ENCODE results near the gene PRPF40A.

Gene PRPF40A

GRCh38 chr2:152650768-152651371 is 66.4 kb downstream of the PRPF40A start:
- H3K23ac ChIP-seq (ENCODE audit: low read depth, low read length, poor library complexity): no peak overlapping the region
- H4K8ac ChIP-seq (ENCODE audit: low read depth, low read length): no peak overlapping the region
- H3K18ac ChIP-seq (ENCODE audit: low read length): no peak overlapping the region
- H2AK5ac ChIP-seq (ENCODE audit: low read depth, low read length): no peak overlapping the region
- H2BK120ac ChIP-seq (ENCODE audit: low read depth, low read length): no peak overlapping the region
- H3K14ac ChIP-seq (ENCODE audit: low read length): no peak overlapping the region
- H2BK15ac ChIP-seq (ENCODE audit: low read length): no peak overlapping the region
- H3K9ac ChIP-seq (ENCODE audit: low read depth, low read length, poor library complexity): no peak overlapping the region
- no peak for DNase-seq (ENCODE audit: low spot score)
- H3K4ac ChIP-seq (ENCODE audit: low read length): no peak overlapping the region
- H2AFZ ChIP-seq (ENCODE audit: low read length): no peak overlapping the region
- no peak overlapping the region for H3K4me3 ChIP-seq (ENCODE audit: low read length in 2 of 2)
- no peaks in the 10 kb centered on the region for H3K9me3 ChIP-seq (replicated peaks in 1 of 2; ENCODE audit: control insufficient read depth in 2 of 2, insufficient read depth in 1 of 2, low read depth in 1 of 2, low read length in 2 of 2)
- no peak overlapping the region for H2BK5ac ChIP-seq (ENCODE audit: low read length)
- H4K91ac ChIP-seq (ENCODE audit: low read depth, low read length, poor library complexity): no peak overlapping the region
- no peak overlapping the region for H3K4me2 ChIP-seq (ENCODE audit: insufficient read depth, low read length, poor library complexity, severe bottlenecking)
- no peaks in the 10 kb centered on the region for H3K79me1 ChIP-seq (ENCODE audit: low read depth, low read length)
- H2BK12ac ChIP-seq (ENCODE audit: low read length): no peak overlapping the region
- H3K4me1 ChIP-seq (ENCODE audit: control insufficient read depth in 2 of 2, insufficient read depth in 1 of 2, low read depth in 1 of 2, low read length in 2 of 2): peaks cover 5 to 17% of the 10 kb centered on the region in 2 donors
- no CpG with 5 or more reads among the region's 6 CpGs for WGBS, 2 donors (ENCODE audit: extremely low coverage in 2 of 2, insufficient read length in 2 of 2, insufficient replicate concordance in 1 of 2)
- H3K27ac ChIP-seq (replicated peaks; ENCODE audit: low read length): no peak overlapping the region
- no peaks in the 10 kb centered on the region for H3K27me3 ChIP-seq (ENCODE audit: control insufficient read depth in 3 of 3, insufficient read depth in 3 of 3, low read depth in 1 of 3, low read length in 3 of 3)
- H3K36me3 ChIP-seq (replicated peaks in 1 of 2; ENCODE audit: control insufficient read depth in 2 of 2, insufficient read depth in 2 of 2, low read length in 2 of 2): peaks cover 0 to 99% of the 10 kb centered on the region in 2 donors

DNA sequence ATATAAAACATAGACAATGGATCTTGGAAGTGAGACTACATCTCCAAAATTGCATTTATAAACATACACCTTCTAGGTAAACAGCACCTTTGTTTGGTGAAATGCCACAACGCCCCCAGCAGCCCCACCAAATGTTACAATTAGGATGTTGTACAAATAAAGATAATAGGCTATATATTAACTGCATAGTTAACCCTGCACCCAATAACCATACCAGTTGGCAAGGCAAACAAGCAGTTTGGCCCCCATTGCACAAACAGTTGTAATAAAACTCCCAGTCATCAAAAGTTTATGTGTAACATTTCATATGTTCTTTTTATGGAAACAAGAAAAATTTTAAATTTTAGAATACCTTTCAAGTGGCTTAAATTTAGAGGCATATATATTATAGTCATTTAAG is 67.3 kb downstream of the PRPF40A start:
- Histone ChIP-seq H3K14ac (ENCODE audit: low read length) (no peak overlapping the region), H3K27me3 (ENCODE audit: control insufficient read depth in 3 of 3, insufficient read depth in 3 of 3, low read depth in 1 of 3, low read length in 3 of 3) (no peaks in the 10 kb centered on the region), H2AK5ac (ENCODE audit: low read depth, low read length) (no peak overlapping the region), H2BK120ac (ENCODE audit: low read depth, low read length) (no peak overlapping the region), H3K23ac (ENCODE audit: low read depth, low read length, poor library complexity) (no peak overlapping the region), H4K8ac (ENCODE audit: low read depth, low read length) (no peak overlapping the region), H3K4ac (ENCODE audit: low read length) (no peak overlapping the region), H2BK5ac (ENCODE audit: low read length) (no peak overlapping the region), H3K27ac (replicated peaks; ENCODE audit: low read length) (no peak overlapping the region), H2BK15ac (ENCODE audit: low read length) (no peak overlapping the region), H3K9me3 (replicated peaks in 1 of 2; ENCODE audit: control insufficient read depth in 2 of 2, insufficient read depth in 1 of 2, low read depth in 1 of 2, low read length in 2 of 2) (no peaks in the 10 kb centered on the region), H3K36me3 (replicated peaks in 1 of 2; ENCODE audit: control insufficient read depth in 2 of 2, insufficient read depth in 2 of 2, low read length in 2 of 2) (peaks cover 0 to 99% of the 10 kb centered on the region in 2 donors), H2AFZ (ENCODE audit: low read length) (no peak overlapping the region), H3K18ac (ENCODE audit: low read length) (no peak overlapping the region), H4K91ac (ENCODE audit: low read depth, low read length, poor library complexity) (no peak overlapping the region), H3K9ac (ENCODE audit: low read depth, low read length, poor library complexity) (no peak overlapping the region), H3K4me3 (ENCODE audit: low read length in 2 of 2) (no peak overlapping the region), H3K79me1 (ENCODE audit: low read depth, low read length) (no peaks in the 10 kb centered on the region), H2BK12ac (ENCODE audit: low read length) (no peak overlapping the region), H3K4me2 (ENCODE audit: insufficient read depth, low read length, poor library complexity, severe bottlenecking) (no peak overlapping the region), H3K4me1 (ENCODE audit: control insufficient read depth in 2 of 2, insufficient read depth in 1 of 2, low read depth in 1 of 2, low read length in 2 of 2) (peaks cover 5 to 17% of the 10 kb centered on the region in 2 donors)
- no peak for DNase-seq (ENCODE audit: low spot score)
- WGBS, 2 donors (ENCODE audit: extremely low coverage in 2 of 2, insufficient read length in 2 of 2, insufficient replicate concordance in 1 of 2): no CpG with 5 or more reads among the region's 1 CpG

DNA sequence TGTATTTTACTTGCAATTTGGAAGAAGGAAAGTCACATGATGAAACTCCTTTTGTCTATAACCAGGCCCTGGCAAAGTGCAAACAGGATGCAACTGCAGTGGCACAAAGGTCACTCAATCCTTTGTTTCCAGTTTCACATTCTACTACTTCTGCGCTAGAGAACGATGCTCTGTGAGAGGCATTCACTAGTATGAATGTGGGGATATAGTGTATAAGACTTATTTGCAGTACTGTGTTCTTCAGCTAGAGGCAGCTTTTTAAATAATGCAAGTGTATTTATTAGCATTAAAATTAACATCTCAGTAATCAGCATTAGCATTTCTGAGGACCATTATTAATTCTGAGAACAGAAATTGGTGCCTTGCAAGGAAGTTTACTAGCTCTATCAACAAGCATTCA is 68.9 kb downstream of the PRPF40A start:
- H2AFZ ChIP-seq (ENCODE audit: low read length): no peak overlapping the region
- no peak overlapping the region for H3K4ac ChIP-seq (ENCODE audit: low read length)
- no peaks in the 10 kb centered on the region for H3K9me3 ChIP-seq (replicated peaks in 1 of 2; ENCODE audit: control insufficient read depth in 2 of 2, insufficient read depth in 1 of 2, low read depth in 1 of 2, low read length in 2 of 2)
- H3K4me2 ChIP-seq (ENCODE audit: insufficient read depth, low read length, poor library complexity, severe bottlenecking): no peak overlapping the region
- H2BK12ac ChIP-seq (ENCODE audit: low read length): no peak overlapping the region
- H4K91ac ChIP-seq (ENCODE audit: low read depth, low read length, poor library complexity): no peak overlapping the region
- no peak overlapping the region for H3K14ac ChIP-seq (ENCODE audit: low read length)
- no peaks in the 10 kb centered on the region for H3K79me1 ChIP-seq (ENCODE audit: low read depth, low read length)
- H4K8ac ChIP-seq (ENCODE audit: low read depth, low read length): no peak overlapping the region
- H3K9ac ChIP-seq (ENCODE audit: low read depth, low read length, poor library complexity): no peak overlapping the region
- no peak overlapping the region for H3K18ac ChIP-seq (ENCODE audit: low read length)
- WGBS, 2 donors (ENCODE audit: extremely low coverage in 2 of 2, insufficient read length in 2 of 2, insufficient replicate concordance in 1 of 2): no CpG with 5 or more reads among the region's 2 CpGs
- H2BK15ac ChIP-seq (ENCODE audit: low read length): no peak overlapping the region
- H3K23ac ChIP-seq (ENCODE audit: low read depth, low read length, poor library complexity): no peak overlapping the region
- H2AK5ac ChIP-seq (ENCODE audit: low read depth, low read length): no peak overlapping the region
- H3K4me3 ChIP-seq (ENCODE audit: low read length in 2 of 2): no peak overlapping the region
- H3K4me1 ChIP-seq (ENCODE audit: control insufficient read depth in 2 of 2, insufficient read depth in 1 of 2, low read depth in 1 of 2, low read length in 2 of 2): peaks cover 5 to 17% of the 10 kb centered on the region in 2 donors
- H3K36me3 ChIP-seq (replicated peaks in 1 of 2; ENCODE audit: control insufficient read depth in 2 of 2, insufficient read depth in 2 of 2, low read length in 2 of 2): peaks cover 2 to 99% of the 10 kb centered on the region in 2 donors
- H3K27me3 ChIP-seq (ENCODE audit: control insufficient read depth in 3 of 3, insufficient read depth in 3 of 3, low read depth in 1 of 3, low read length in 3 of 3): no peaks in the 10 kb centered on the region
- peak overlapping the region; percentile 29 for H3K27ac ChIP-seq (replicated peaks; ENCODE audit: low read length)
- no peak overlapping the region for H2BK120ac ChIP-seq (ENCODE audit: low read depth, low read length)
- DNase-seq (ENCODE audit: low spot score): no peak
- H2BK5ac ChIP-seq (ENCODE audit: low read length): no peak overlapping the region

- no peak overlapping the region for H3K23ac ChIP-seq (ENCODE audit: low read depth, low read length, poor library complexity)
- H3K79me1 ChIP-seq (ENCODE audit: low read depth, low read length): no peaks in the 10 kb centered on the region
- H3K9ac ChIP-seq (ENCODE audit: low read depth, low read length, poor library complexity): no peak overlapping the region
- no peak overlapping the region for H4K91ac ChIP-seq (ENCODE audit: low read depth, low read length, poor library complexity)
- H2BK12ac ChIP-seq (ENCODE audit: low read length): no peak overlapping the region
- H2BK5ac ChIP-seq (ENCODE audit: low read length): no peak overlapping the region
- H2AFZ ChIP-seq (ENCODE audit: low read length): no peak overlapping the region
- H3K4ac ChIP-seq (ENCODE audit: low read length): no peak overlapping the region
- H3K27me3 ChIP-seq (ENCODE audit: control insufficient read depth in 3 of 3, insufficient read depth in 3 of 3, low read depth in 1 of 3, low read length in 3 of 3): no peaks in the 10 kb centered on the region
- H3K4me1 ChIP-seq (ENCODE audit: control insufficient read depth in 2 of 2, insufficient read depth in 1 of 2, low read depth in 1 of 2, low read length in 2 of 2): peaks cover 5 to 17% of the 10 kb centered on the region in 2 donors
- no peak for DNase-seq (ENCODE audit: low spot score)
- H2BK15ac ChIP-seq (ENCODE audit: low read length): no peak overlapping the region
- no peak overlapping the region for H2AK5ac ChIP-seq (ENCODE audit: low read depth, low read length)
- H3K18ac ChIP-seq (ENCODE audit: low read length): no peak overlapping the region
- no CpG with 5 or more reads among the region's 9 CpGs for WGBS, 2 donors (ENCODE audit: extremely low coverage in 2 of 2, insufficient read length in 2 of 2, insufficient replicate concordance in 1 of 2)
- H3K36me3 ChIP-seq (replicated peaks in 1 of 2; ENCODE audit: control insufficient read depth in 2 of 2, insufficient read depth in 2 of 2, low read length in 2 of 2): peaks cover 4 to 99% of the 10 kb centered on the region in 2 donors
- H3K4me3 ChIP-seq (ENCODE audit: low read length in 2 of 2): no peak overlapping the region
- H2BK120ac ChIP-seq (ENCODE audit: low read depth, low read length): no peak overlapping the region
- H3K14ac ChIP-seq (ENCODE audit: low read length): no peak overlapping the region
- H4K8ac ChIP-seq (ENCODE audit: low read depth, low read length): no peak overlapping the region
- no peak overlapping the region for H3K4me2 ChIP-seq (ENCODE audit: insufficient read depth, low read length, poor library complexity, severe bottlenecking)
- no peaks in the 10 kb centered on the region for H3K9me3 ChIP-seq (replicated peaks in 1 of 2; ENCODE audit: control insufficient read depth in 2 of 2, insufficient read depth in 1 of 2, low read depth in 1 of 2, low read length in 2 of 2)
- peak overlapping the region; percentile 86 for H3K27ac ChIP-seq (replicated peaks; ENCODE audit: low read length)
Observed at GRCh38 chr2:152647552-152647951, 69.7 kb downstream of the PRPF40A start.
